Measurements from ENCODE around the gene ACOT7. TPM values are rescaled to one million over a fixed set of nuclear protein-coding genes. Genes with fewer than 3 reads are reported as not detected.

The ACOT7 gene
- total RNA-seq, 1 donor from 2014 or later, result 40.0 TPM

- Mint-ChIP-seq H3K4me3 (peak overlapping the region; percentile 34), H3K27ac (peak overlapping the region; percentile 80), H3K9me3 (no peaks in the 10 kb centered on the region), H3K36me3 (peaks cover 5% of the 10 kb centered on the region), H3K27me3 (no peaks in the 10 kb centered on the region), H3K4me1 (ENCODE audit: unreplicated experiment) (peaks cover 21% of the 10 kb centered on the region)
- no peak for DNase-seq (ENCODE audit: extremely low spot score, unreplicated experiment)
- TF ChIP-seq, protein P1, sequence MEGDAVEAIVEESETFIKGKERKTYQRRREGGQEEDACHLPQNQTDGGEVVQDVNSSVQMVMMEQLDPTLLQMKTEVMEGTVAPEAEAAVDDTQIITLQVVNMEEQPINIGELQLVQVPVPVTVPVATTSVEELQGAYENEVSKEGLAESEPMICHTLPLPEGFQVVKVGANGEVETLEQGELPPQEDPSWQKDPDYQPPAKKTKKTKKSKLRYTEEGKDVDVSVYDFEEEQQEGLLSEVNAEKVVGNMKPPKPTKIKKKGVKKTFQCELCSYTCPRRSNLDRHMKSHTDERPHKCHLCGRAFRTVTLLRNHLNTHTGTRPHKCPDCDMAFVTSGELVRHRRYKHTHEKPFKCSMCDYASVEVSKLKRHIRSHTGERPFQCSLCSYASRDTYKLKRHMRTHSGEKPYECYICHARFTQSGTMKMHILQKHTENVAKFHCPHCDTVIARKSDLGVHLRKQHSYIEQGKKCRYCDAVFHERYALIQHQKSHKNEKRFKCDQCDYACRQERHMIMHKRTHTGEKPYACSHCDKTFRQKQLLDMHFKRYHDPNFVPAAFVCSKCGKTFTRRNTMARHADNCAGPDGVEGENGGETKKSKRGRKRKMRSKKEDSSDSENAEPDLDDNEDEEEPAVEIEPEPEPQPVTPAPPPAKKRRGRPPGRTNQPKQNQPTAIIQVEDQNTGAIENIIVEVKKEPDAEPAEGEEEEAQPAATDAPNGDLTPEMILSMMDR (conservative IDR thresholded peaks at IDR 0.05), result no peak
These were observed 33.0 kb downstream of the ACOT7 start for GRCh38 chr1:6360517-6361070.

DNA sequence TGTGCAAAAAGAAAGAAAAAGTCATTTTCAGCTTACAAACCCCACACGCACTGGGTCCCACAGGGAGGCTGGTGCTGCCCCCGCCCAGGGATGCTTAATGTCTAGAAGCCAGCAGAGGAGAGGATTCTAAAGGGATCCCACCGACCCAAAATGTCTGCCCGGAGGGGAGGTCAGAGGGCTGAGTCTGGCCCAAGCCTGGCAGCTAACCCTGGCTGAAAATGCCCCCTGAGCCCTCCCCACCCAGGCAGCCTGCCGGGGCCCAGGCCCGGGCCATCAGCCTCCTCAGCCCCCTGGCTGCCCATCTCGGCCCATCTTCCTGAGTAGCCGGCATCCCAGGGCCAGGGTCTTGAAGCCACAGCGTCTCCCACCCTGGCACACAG lies 33.5 kb downstream of the ACOT7 start:
- Mint-ChIP-seq H3K4me3 (peak overlapping the region; percentile 49), H3K9me3 (no peaks in the 10 kb centered on the region), H3K27ac (peak overlapping the region; percentile 80), H3K4me1 (ENCODE audit: unreplicated experiment) (peaks cover 22% of the 10 kb centered on the region), H3K27me3 (no peaks in the 10 kb centered on the region), H3K36me3 (peaks cover 5% of the 10 kb centered on the region)
- no peak for DNase-seq (ENCODE audit: extremely low spot score, unreplicated experiment)
- TF ChIP-seq, protein P1 (conservative IDR thresholded peaks at IDR 0.05), result no peak

GRCh38 chr1:6359216-6360116 lies 34.1 kb downstream of the ACOT7 start:
- H3K27ac Mint-ChIP-seq, result peak overlapping the region; percentile 80

DNA sequence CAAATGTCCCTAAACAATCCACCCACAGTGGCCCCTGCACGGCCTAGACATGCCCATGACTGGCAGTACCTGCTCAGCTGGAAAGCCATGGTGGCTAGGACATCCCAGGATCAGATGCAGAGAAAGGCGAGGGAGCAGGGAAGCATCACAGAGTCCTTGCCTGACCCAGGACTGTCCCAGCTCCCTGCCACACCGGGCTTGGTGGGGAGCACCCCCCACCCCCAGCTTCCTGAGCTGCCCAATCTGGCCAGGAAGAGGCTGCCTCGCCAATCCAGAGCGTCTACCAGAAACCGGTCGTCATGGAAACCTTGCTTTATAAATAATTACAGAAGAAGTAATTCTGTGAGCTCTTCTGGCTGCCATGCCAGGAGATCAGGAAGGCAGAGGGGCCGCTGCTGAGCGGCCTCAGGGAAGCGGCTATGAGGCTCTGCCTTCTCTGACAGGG lies 34.8 kb downstream of the ACOT7 start:
- TF ChIP-seq, protein P1 (conservative IDR thresholded peaks at IDR 0.05), result no peak
- Mint-ChIP-seq H3K9me3 (no peaks in the 10 kb centered on the region), H3K36me3 (peaks cover 5% of the 10 kb centered on the region), H3K27ac (peak overlapping the region; percentile 69), H3K27me3 (no peaks in the 10 kb centered on the region), H3K4me3 (no peak overlapping the region), H3K4me1 (ENCODE audit: unreplicated experiment) (peaks cover 30% of the 10 kb centered on the region)
- no peak for DNase-seq (ENCODE audit: extremely low spot score, unreplicated experiment)

More at GRCh38 chr1:6359216-6360116, 34.1 kb downstream of the ACOT7 start:
- TF ChIP-seq, protein P1 (conservative IDR thresholded peaks at IDR 0.05), result no peak
- peak overlapping the region; percentile 49 for H3K4me3 Mint-ChIP-seq
- no peak for DNase-seq (ENCODE audit: extremely low spot score, unreplicated experiment)
- peaks cover 5% of the 10 kb centered on the region for H3K36me3 Mint-ChIP-seq
- H3K9me3 Mint-ChIP-seq, result no peaks in the 10 kb centered on the region
- H3K4me1 Mint-ChIP-seq (ENCODE audit: unreplicated experiment), result peaks cover 25% of the 10 kb centered on the region
- no peaks in the 10 kb centered on the region for H3K27me3 Mint-ChIP-seq

- H3K9me3 Mint-ChIP-seq, result no peaks in the 10 kb centered on the region
- TF ChIP-seq, protein P1 (conservative IDR thresholded peaks at IDR 0.05), result no peak
- no peak for DNase-seq (ENCODE audit: extremely low spot score, unreplicated experiment)
- H3K4me3 Mint-ChIP-seq, result no peak overlapping the region
- peaks cover 34% of the 10 kb centered on the region for H3K4me1 Mint-ChIP-seq (ENCODE audit: unreplicated experiment)
- H3K27me3 Mint-ChIP-seq, result no peaks in the 10 kb centered on the region
- H3K27ac Mint-ChIP-seq, result no peak overlapping the region
- no peaks in the 10 kb centered on the region for H3K36me3 Mint-ChIP-seq
These were observed 35.4 kb downstream of the ACOT7 start for GRCh38 chr1:6358144-6358624.

Measured in type B pancreatic cell (in vitro differentiated cells).